ENCODE measurements around the gene ALKAL2.
"Not testable (repeated sequence)": the region's sequence is repeated elsewhere in the genome, so short reads cannot be mapped to it uniquely, and the experiment has no call there.

ALKAL2 gene, protein sequence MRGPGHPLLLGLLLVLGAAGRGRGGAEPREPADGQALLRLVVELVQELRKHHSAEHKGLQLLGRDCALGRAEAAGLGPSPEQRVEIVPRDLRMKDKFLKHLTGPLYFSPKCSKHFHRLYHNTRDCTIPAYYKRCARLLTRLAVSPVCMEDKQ

DNA sequence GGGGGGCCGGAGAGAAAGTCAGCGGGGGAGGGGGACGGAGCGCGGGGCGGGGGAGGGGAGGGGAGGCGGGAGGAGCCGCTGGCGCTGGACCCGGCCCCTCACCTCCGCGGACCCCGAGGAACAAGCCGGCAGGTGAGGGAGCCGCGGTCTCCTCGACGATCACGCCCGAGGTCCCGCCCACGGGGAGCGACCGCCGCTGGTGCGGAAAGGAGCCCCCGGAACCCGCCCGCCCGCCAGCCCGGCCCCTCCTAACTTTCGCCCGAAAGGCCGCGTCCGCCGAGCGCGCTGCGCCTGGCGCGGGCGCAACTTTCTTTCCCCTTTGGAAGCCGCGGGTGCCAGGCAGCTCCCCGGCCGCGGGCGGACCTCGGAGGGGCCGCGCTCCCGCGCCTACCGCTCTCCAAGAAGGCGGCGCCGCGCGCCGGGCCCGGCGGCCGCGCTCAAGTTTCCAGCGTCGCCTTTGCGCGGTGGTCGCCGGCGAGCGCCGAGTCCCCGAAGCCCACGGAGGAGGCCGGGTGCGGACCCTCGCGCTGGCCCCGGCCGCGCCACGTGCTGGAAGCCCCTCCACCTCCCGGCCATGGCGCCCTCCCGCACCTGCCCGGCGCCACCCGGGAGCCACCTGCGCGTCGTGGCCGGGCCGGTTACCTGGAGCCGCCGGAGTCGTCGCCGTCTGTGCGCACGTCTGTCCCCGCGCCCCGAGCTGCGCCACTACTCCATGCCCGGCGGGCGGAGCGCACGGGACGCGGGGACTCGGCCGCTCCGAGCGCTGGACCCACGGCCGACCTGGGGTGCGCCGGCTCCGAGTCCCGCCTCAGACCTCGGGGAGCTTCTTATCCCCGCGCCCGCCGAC lies at the start of gene ALKAL2:
TSS of gene ALKAL2 (minus strand) at position 181 of the 847 bp plus-strand sequence. CDS start 256 bp downstream, outside the sequence.
- no peak for DNase-seq

DNA sequence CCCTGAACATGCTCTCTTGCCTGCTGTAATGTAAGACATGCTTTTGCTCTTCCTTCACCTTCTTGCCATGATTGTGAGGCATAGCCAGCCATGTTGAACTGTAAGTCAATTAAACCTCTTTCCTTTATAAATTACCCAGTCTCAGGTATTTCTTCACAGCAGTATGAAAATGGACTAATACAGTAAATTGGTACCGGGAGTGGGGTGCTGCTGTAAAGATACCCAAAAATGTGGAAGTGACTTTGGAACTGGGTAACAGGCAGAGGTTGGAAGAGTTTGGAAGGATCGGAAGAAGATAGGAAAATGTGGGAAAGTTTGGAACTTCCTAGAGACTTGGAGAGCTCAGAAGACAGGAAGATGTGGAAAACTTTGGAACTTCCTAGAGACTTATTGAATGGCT lies 49.1 kb upstream of the ALKAL2 start:
- not testable (repeated sequence) for DNase-seq

DNA sequence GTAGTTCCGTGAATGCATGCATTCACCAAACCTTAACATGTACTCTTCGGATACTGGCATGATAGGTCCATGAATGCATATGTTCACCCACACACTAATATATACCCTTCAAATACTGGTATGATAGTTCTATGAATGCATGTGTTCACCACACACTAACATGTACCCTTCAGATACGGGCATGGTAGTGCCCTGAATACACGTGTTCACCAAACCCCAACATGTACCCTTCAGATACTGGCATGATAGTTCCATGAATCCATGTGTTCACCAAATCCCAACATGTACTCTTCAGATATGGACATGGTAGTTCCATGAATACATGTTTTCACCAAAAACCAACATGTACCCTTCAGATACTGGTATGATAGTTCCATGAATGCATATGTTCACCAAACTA lies 48.5 kb upstream of the ALKAL2 start:
- no peak for DNase-seq

DNA sequence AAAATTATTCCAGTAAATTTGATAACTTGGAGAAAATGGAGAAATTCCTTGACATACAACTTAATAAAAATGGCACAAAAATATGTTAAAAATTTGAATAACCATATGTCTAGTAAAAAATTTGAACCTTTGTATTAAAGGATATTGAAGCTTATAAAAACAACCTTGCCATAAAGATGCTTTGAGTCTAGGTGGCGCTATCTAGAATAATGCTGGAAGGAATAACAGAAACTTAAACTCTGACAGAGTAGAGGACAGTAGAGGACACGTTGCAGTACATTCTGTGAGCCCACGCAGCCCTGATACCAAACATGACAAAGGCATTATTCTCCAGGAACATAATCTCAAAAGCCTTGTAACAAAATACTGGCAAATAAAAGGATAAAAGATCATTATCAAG lies 44.7 kb upstream of the ALKAL2 start:
- DNase-seq: no peak

DNA sequence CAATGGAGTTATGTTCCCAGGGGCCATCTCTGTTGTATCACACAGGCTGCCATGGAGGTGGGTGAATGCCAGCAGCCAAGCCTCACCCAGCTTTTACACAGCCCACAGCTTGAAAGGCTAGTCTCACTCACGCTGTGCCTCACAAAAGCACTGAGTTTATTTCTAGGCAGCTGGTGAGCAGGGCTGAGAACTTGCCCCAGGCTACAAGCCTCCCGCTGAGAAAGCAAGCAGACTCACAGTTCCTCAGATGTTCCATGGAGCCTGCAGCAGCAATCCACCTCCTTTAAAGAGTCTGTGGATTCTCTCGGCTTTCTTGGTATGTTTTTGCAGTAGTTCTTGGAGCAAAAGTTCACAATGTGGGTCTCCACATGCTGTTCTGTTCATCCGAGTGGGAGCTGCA lies 40.9 kb upstream of the ALKAL2 start:
- DNase-seq: no peak

DNA sequence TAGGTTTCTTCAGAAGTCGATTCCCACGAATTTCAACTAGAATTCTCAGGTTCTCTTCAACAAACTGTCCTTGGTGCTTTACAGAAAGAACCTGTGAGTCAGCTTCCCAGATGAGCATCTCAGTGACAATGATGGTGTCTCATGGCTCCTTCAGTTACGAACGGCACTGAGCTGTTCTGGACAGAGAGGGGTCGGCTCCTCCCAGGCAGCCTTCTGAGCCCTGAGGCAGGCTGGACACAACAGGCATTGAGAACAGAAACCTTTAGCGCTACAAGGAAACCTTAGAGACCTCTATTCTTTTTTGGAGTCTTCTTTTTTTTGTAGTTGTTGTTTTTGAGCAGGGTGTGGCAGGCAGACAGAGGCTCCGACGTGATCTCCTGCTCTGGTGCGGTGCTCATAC lies 35.1 kb upstream of the ALKAL2 start:
- no peak for DNase-seq

DNA sequence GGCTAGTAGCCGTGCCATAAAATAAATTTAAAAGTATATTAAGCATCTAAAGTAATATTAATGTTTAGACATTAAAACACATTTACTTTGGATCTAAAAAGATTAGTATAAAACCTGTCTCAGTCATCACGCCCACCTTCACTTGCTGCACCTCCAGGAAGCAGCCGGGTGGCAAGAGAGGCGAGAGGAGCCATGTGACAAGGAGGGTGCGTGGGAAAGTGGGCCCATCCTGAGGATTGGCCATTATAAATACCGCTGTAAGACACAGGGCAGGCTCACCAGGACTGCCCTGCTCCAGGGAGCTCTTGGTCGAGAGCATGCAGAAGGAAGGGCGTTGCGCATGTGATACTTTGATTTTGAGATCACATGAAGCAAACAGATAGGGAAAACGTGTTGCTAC lies 34.4 kb upstream of the ALKAL2 start:
- no peak for DNase-seq

DNA sequence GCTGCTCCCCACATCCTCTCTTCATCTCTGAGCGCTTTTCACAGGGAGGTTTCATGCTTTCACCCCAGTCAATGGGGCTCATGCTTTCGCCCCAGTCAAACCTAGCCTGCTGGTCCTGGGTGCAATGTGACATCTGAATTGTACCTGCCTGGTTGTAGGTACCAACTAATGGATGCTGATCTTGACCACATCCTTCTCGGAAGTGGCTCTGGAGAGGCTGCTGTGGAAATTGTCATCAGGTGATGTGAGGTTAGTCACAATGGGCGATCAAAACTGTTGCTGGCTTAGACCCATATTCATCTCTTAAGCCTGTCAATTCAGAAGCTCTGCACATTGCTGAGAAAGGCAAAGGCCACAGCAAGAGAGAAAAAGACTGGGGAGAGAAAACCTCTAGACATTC lies 32.7 kb upstream of the ALKAL2 start:
- no peak for DNase-seq

DNA sequence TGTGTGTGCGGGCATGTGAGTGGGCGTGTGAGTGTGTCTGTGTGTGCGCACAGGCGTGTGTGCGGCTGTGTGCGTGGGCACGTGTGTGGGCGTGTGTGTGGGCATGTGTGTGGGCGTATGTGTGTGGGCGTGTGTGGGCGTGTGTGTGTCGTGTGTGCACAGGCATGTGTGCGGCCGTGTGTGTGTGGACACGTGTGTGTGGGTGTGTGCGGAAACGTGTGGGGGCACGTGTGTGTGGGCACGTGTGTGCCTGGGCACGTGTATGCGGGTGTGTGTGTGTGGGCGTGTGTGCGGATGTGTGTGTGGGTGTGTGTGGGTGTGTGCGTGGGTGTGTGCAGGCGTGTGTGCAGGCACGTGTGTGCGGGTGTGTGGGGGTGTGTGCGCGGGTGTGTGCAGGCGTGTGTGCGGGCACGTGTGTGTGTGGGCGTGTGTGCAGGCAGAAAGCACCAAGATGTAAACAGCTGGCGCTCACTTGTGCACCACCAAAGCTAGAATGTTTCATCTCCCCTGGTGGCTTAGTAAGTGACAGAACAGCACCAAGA lies 31.2 kb upstream of the ALKAL2 start:
- DNase-seq: no peak

DNA sequence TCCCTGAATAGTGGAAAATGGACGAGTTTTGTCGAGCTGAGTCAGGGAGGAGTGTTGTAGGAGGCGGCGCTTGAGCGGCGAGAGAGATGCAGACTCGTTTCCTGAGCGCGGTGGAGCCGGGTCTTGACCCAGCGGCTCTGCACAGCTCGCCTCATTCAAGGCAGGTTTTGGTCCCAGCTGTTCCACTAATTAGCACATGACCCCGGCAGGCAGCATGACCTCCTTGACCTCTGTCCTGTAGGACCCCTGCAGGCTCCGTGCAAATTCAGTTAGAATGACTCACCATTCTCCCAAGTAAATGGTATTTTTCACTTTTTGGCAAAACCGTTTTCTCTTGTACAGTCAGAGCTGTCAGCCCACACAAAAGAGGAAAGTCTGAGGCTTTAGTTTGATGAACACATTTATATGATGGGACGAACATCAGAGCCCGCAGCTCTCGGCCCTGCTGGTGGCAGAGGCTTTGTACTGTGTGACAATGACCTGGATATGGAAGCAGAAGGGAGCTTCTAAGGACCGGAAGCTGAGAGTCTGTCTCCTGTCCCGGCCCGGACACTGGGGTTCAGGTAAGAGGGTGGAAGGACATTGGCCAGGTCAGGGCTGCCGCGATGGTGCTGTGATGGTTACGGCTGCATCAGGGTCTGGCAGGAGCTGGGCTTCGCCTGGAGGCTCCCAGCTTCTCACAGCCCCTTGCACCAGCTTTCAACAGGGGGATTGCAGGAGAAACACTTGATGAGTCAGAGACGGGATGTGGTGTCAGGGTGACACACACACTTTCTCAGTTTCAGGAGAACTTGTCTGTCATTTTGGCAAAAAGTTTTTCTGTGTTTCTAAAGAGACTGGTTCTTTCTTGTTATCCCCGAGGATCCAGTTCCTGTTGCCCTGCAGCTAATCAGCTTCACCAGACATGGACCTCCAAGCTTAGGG lies 29.9 kb upstream of the ALKAL2 start:
- DNase-seq: no peak

DNA sequence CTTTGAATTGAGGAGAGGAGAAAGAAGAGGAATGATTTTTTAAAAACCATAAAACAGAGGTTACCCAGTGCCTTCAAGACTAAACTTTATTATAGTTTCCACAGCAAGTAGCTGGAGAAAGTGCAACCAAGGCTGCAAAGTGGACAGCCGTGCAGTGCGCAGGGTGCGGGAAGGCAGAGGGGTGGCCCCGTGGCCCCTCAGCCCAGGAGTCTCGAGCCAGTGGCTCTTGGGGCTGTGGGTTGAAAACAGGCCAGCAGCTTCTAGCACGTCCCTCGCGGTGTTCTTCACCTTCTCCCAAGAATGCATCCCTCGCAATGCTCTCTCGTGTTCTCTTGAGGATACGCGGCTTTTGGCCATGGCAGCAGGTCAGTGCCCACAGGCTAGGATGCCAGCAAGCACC lies 28.5 kb upstream of the ALKAL2 start:
- no peak for DNase-seq

DNA sequence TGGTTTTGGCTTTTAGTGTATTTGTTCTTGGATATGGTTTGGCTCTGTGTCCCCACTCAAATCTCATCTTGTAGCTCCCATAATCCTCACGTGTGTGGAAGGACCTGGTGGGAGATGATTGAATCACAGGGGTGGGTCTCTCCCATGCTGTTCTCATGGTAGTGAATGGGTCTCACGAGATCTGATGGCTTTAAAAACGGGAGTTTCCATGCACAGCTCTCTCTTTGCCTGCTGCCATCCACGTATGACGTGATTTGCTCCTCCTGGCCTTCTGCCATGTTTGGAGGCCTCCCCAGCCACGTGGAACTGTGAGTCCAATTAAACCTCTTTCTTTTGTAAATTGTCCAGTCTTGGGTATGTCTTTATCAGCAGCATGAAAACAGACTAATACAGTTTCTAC lies 28.0 kb upstream of the ALKAL2 start:
- DNase-seq: not testable (repeated sequence)

DNA sequence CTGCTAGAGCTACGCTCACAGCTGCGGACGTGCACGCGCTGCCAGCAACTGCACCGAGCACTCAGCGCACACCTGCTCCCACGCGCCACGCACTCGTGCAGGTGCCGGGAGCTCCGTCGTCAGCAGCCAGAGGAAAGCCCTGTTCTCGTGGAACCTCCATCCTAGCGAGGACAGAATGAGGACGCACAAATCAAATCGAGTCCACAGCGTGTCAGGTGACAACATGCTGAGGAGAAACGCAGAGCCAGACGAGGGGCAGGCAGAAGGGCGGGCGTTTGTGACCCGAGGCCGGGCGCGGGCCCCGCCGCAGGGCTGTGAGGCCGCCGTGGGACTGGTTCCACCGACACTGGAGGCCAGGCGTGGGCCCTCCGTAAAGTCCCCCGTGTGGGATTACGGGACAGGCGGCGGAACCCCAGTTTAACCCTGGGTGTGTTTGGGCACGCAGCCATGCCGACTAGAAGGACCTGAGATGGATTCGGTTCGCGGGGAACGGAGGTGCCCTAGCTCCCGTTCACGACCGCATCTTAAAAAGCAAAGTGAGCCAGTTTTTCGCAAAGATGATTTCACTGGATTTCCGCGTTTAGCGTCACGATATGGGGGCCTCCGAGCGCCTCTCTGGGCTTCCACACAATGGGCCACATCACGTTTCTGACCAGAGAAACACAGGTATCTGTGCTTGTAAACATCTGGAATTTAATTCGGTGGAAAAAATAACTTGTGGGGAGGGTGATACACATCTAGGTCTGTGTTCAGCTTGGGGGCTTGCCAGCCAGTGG lies 26.9 kb upstream of the ALKAL2 start:
- no peak for DNase-seq

DNA sequence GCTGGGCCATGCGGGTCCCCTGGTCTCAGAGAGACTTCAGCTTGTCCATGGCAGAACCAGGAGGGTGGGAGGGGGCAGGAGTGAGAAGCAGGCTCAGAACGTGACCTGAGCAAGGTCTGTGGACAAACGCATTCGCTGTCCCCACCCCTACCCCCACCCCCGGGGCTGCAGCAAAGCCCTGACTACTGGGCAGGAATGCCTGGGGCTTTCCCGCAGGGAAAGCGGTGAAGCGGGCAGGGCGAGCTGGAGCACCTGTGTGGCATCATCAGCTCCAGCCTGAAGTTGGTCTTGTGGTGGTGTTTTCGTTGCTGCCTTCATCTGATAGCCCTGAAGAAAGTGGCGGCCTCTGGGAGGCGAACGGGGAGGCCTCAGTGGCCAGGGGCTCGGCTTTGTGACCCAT lies 26.1 kb upstream of the ALKAL2 start:
- no peak for DNase-seq

DNA sequence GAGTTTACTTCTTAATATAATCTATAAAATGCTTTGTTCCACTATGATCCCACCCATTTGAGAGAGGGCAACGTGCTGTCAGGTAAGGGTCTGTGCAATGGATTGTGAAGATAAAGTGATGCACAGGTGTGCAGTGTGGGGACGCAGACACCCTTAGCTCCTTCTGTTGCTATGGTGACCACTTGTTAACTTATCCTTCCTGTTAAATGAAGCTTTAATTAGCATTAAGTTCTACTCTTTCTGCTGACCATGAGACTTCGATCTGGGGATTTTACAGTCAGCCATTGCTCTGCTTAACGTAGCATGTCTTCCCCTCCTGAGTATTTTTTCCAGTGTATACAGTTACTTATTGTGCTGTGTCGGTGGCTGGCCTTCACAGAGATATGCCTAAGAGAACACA lies 23.1 kb upstream of the ALKAL2 start:
- DNase-seq: no peak

DNA sequence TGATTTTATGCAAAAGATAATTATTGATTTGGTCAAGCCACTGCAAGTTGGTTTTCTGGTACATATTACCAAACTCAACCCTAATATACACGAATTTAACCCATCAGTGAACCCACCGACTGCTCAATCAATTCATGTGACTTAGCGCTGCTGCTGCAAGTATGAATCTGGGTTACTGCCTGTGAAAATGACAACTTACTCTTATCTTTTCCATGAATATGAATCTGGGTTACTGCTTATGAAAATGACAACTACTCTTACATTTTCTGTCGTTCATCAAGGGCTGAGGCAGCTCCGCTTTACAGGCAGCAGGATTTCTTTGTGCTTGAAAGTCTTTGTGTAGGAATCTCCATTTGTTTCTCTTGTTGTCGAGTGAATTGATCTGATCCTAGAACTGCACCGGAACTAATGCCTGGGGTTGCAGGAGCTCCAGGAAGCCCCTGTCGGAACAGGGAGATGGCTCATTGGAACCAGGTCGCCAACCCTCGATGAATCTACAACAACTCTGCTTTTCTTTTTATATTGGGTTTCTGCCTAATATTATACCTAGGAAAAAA lies 22.1 kb upstream of the ALKAL2 start:
- DNase-seq: no peak

DNA sequence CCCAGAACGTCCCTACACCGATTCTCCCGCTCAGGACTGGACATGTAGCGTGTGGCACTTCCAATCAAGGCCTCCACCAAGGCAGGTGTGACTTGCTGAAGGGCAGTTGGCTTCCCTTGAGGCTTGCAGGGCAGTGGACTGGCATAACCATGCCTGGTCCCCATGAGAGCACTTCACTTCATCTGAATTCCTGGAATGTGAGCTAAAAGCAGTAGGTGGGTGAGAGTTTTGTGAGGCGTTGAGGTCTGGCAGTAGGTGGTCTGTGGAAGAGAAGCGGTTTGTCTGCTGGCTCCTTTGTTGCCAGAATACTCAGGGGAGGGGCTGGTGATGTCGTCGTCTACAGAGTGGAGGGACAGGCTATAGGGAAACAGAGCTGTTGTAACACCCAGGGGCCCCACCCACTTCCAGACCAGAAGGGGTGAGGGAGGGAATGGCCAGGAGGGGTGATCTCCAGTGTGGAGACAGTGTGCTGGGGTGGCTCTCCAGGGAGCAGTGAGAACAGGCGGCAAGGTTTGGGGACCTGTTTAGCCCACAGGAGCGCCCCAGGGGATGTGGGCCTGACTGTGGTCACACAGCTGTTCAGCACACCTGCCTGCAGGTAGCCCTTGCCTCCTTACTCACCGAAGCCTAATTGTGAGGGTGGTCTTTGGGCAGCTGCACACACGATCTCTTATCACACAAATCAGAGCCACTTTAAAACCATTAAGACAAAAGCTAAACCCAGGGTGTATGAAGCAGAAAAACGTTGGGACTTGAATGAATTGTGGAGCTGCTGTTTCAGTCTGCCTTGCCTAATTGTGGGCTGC lies 21.5 kb upstream of the ALKAL2 start:
- DNase-seq: no peak

DNA sequence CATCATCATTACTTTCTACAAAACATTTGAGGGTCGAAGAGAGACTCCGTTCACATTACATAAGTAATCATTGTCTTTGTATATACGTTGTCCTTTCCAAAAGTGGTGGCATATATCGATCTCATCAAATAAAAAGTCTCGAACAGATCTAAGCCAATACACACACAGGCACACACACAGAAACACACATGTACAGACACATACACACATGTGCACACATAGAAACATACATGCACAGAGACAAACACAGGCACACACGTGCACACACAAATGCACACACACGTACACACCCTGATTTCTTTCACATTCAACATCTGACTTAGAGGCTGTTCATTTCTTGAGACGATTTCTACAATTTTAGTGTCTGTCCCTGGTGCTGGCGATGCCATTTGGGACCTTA lies 17.5 kb upstream of the ALKAL2 start:
- no peak for DNase-seq

DNA sequence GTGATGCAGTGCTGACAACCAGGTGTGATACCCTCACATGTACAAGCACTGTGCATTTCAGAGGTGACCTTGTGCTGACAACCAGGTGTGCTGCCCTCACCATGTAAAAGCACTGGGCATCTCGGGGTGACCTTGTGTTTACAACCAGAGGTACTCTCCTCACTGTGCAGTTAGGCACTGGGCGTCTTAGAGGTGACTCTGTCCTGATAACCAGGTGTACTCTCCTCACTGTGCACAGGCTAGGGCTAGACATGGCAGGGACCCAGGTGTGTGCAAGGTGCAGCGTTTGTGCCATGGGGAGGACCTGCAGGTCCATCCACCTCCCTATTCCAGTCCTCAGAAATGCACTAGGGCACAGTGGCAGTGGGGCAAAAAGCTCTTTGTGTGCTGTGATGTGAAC lies 8.5 kb upstream of the ALKAL2 start:
- no peak for DNase-seq

DNA sequence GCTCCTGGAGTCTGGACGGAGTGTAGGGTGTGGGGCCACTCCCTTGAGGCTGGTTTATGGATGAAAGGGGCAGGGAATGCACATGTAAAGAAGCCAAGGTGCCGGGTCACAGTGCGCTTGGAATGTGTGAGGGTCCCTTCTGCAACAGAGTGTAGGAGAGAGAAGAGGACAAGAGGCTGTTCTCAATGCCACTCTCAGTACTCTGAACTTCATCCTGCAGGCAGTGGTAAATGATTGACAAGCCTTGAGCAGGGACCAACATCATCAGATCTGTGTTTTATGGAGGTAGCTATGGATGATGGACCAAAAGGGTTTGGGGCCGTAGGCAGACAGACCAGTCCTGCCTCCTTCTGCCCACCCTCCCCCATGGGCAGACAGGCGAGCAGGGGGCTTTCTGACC lies 7.2 kb upstream of the ALKAL2 start:
- DNase-seq: no peak

Measured in C1 segment of cervical spinal cord (tissue), 14 donors.